ENCODE data around the gene ITIH3.

ITIH3 gene

DNA sequence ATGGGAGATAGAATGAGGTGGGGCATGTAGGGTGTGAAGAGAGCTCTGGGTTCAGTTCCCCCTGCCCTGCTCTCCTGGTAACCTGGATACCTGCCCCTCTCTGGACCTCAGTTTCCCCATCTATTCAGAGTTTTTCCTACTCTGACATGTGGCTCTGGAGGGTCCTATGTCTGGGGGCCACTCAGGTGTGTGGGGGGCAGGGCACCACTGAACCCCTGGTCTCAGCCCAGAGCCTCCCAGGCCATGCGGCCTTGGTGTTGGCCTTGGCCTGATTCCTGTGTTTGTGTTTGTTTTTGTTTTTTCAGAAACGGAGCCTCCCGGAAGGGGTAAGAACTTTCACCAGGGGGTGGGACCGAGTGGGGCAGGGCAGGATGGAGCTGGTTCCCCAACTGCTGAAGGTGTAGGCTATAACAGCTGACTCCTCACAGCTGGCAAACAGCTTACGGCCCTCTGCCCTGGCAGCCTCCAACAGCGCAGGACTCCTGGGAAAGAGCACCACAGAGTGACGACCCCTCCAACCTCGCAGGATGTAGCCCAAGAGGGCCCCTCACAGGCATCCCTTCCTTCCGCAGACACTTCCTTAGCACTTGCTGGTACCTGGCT, 803 bp downstream of the ITIH3 start:
- no peak for DNase-seq

DNA sequence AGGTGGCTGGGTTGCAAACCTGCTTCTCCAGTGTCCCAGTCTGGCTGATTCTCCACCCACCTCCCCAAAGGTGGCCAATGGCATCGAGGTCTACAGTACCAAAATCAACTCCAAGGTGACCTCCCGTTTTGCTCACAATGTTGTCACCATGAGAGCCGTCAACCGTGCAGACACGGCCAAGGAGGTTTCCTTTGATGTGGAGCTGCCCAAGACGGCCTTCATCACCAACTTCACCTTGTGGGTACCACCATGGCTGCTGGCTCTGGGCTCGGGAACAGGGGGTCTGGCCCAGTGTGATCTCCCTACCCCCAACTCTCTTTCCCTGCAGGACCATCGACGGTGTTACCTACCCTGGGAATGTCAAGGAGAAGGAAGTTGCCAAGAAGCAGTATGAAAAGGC, 1.8 kb downstream of the ITIH3 start:
- DNase-seq, result no peak

DNA sequence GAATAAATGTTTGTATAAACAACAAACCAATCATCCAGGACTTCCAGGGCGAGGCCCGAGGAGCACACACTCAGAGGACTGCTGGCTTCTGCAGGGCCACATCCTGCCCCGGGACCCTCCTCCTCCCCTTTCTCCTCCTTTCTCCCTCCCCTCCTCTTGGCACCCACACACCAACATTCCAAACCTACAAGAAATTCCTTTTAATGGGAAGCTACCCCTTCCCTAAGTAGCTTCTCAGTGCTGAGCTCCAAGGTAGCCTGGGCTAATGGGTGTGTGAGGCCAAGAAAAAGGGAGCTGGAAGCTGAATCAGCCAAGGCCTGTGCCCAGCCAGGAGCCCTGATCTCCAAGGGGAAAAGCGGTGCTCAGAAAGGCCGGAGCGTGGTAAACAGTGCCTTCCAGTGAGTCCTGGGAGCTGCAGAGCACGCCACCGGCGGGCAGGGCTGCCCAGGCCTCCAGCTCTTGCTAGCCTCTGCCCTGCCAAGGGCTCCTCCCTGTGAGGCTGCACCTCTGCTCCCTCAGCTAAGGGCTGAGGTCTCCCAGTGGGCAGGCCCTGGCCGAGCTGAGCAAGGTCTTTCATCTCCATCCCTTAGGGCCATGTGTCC, 3.9 kb downstream of the ITIH3 start:
- DNase-seq, result no peak

DNA sequence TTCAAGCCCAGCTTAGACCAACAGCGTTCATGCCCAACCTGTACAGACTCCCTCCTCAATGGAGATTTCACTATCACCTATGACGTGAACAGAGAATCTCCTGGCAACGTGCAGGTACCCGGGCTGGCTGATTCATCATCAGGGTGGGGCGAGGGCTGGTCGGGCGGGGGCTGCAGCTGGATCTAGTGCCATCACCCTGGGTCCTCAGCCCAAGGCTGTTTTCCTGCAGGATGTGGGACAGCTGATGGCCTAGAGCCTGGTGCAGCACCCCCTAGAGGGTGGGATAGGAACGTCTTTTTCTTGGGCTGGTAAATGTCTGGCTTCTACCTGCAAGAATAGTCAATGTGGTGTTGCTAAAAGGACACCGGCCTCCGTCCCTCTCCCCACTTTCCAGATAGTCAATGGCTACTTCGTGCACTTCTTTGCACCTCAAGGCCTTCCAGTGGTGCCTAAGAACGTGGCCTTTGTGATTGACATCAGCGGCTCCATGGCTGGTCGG, 4.4 kb downstream of the ITIH3 start:
- no peak for DNase-seq

GRCh38 chr3:52800079-52800478, 5.5 kb downstream of the ITIH3 start:
- DNase-seq, result no peak

DNA sequence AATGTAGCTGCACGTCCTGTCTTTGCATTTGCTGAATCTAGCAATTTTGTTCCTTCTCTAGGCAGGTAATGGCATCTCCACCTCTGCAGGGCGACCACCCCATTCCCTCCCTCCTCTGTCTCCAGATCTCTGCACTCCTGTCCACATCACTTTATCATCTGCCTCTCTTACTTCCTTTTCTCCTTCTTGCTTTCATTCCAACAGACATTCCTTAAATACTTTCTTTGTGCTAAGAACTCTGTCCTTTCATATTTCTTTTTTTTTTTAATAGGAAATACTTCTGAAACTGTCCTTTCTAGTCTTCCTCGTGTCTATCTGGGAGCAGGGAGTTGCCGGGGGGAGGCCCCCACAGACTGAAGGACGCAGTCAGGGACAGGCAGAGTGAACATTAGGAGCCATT, 7.2 kb downstream of the ITIH3 start:
- no peak for DNase-seq

GRCh38 chr3:52805270-52806039, 10.9 kb downstream of the ITIH3 start:
- DNase-seq, result no peak

- no peak for DNase-seq
Measured at GRCh38 chr3:52809149-52809548, 14.6 kb downstream of the ITIH3 start.

- DNase-seq, result no peak
Measured at GRCh38 chr3:52809662-52810377, 15.2 kb downstream of the ITIH3 start.

DNA sequence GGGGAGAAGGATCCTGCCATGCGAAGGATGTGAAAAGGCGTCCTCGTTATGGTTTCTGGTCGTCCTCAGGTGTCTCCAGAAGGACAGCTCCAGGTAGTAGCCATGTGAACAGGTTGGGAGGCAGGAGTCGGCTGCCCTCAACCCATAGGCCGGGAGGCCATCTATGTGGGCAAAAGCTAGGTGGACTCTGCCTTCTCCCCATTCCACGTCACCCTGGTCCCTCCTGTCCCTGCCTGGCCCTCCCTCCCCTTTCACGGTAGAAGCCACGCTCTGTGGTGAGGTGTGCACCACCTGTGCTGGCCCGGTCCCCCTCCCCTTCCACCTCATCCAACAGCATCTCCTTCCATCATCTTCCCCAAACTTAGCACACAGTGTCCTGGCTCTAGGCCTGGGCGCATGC, 16.3 kb downstream of the ITIH3 start:
- no peak for DNase-seq

DNA sequence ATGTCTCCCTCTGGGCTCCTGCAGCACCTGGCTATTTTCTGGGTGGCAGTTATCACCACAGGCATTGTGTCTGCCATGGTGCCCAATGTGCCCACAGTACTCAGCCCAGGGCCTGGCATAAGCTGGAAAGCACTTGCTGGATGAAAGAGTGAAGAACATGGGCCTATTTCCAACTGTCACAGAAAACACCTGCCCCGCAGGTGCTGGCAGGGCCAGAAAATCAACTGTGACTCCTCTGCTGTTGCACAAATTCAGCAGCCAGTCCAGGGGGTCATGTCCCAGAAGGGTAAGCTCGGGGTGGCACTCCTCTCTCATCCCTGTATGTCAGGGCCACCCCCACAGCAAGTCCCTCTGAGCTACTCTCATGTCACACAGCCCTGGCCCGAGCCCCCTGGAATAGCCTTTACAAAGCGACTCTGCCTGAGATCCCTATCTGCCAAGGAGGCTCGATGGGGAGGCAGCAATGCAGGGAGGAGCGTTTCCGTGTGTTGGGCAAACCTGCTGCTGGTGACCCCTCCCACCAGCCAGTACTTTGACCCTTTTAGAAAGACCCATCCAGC, 16.9 kb downstream of the ITIH3 start:
- no peak for DNase-seq

DNA sequence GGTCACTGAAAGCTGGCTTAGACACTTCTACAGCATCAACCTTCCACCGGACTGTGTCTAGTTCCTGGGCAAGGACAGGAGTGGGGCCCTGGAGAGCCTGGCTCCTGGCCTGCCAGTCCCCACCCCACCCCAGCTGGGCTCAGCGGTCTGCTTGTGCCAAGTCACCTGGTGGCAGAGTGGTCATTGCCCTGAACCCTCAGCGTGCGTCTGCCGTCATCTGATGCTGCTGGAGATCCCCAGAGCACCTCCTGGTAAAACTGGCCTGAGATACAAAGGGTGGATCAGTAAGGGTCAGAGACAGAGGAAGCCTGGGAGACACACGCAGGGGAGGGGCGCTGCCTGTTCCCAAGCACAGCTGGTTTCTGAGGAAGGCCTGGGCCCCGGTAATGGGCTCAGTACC, 19.2 kb downstream of the ITIH3 start:
- no peak for DNase-seq

DNA sequence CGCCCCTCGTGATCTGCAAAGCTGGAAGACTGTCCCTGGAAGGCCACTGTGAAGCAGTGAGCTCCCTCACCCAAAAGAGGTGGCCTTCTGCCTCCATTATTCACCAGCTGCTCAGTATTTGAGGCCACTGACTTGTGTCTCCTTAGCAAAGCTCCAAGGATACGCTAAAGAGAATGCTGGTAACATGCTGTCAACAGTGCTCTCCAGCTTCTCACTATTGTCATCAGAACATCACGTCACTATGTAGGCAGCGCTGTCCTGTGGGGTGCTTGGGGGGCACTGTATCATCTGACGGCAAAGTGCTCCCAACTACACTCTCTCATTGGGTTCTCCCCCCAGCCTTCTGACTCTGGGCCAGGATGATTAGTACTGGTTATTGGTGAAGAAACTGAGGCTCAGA, 21.6 kb downstream of the ITIH3 start:
- DNase-seq, result no peak

DNA sequence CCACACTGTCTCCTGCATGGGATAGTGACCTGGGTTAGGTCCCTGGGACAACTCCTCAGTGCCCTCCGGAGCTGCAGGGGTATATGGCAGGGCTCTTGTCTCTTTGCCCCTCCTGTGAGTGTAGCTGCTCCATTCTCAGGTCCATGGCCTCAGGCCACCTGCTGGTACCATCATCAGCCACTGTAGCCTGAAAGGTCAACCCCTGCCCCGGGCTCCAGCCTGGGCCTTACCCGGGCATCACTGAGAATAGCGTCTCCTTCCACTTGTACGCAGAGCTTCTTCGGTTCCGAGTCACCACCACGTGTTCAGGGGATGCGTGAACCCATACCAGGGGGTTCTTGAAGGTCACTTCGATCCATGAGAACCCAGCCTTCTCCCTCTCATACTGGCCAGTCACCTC, 22.1 kb downstream of the ITIH3 start:
- DNase-seq, result no peak

- no peak for DNase-seq
Measured at GRCh38 chr3:52817221-52817620, 22.6 kb downstream of the ITIH3 start.

DNA sequence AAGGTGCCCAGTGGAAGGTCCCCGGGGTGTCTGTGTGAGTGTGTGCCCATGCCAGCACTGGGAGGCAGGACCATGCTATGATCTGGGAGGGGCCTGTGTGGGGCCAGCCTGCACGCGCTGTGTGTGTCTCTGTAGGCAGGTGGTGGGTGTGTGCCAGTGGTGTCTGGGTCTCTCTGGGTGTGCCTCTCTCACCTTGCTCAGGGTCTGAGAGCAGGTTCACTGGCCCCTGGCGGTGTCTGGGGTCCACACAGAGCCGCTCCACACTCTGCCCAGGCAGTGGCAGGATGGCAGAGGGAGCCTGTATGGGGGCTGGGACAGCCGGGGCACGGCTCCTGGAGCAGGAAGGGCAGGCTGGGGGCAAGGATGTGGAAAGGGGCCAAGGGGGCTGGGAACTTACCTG, 23.3 kb downstream of the ITIH3 start:
- no peak for DNase-seq

- DNase-seq, result no peak
Measured at GRCh38 chr3:52819936-52820335, 25.3 kb downstream of the ITIH3 start.

- DNase-seq, result no peak
Measured at GRCh38 chr3:52820736-52821135, 26.1 kb downstream of the ITIH3 start.

DNA sequence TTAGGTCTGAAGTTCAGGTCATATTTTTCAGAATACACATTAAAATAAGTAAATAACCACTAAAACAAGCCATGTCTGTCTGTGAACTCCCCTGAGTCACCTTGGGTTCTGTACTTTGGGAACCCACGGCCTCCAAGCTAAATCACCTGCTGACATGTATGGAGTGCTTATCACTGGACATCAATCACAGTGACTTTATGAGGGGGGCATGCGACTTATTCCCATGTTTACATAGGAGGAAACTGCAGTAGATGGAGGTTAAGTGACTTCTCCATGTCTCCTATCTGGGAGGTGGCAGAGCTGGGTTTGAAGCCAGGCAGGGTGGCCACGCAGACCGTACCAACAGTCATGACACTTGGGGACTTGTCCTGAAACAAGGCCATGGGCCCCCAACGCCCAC, 27.8 kb downstream of the ITIH3 start:
- no peak for DNase-seq

- no peak for DNase-seq
Measured at GRCh38 chr3:52824037-52824436, 29.4 kb downstream of the ITIH3 start.

DNA sequence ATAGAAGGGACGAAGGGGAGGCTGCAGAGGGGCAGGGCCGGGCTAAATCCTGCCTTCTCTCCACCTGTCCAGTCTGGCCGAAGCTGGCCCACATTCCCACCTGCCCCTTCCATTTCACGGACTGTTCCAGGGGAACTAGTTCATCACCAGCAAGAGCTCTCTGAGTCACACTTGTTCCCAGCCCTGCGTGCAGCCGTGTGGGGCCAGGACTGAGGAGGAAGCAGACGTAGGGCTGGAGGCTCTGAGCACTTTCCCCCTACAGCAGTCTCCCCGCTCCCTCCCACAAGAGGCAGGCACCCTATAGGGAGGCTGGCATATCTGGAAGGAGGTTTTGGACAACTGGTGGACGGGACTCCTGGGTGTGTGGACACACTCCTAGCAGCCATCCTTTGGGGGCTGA, 32.8 kb downstream of the ITIH3 start:
- DNase-seq, result no peak

DNA sequence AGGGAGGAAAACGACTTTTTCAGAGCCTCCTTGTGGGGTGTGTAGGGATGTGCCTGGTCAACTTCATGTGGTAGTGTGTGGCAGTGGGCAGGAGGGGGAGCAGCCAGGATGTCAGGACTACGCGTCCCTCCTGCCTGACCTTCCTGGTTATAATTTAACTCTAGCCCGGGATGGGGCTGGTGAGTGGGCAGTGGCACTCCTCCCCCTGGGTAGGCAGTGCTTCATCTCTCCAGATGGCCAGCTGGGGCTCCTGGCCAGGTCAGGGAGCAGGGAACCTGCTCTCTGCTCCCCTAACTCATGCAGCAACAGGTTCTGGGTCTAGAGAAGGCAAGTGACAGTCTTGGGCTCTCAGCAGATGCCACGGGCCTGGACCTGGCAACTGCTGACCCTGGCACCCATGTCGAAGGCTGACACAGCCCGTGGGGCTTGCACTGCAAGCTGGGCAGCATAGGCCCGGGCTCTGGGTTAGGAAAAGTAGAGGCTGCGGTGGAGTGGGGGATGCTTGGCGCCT, 33.3 kb downstream of the ITIH3 start:
- no peak for DNase-seq

- no peak for DNase-seq
Measured at GRCh38 chr3:52829482-52829881, 34.9 kb downstream of the ITIH3 start.

Measured in activated effector memory CD4-positive, alpha-beta T cell treated with anti-CD3 and anti-CD28 coated beads, Interleukin-2, amount 50 U/mL, for 16 hours (primary cell).